Urothelium cell line (cell line): ENCODE results near the gene NBEA.
"Not testable (repeated sequence)": the region's sequence is repeated elsewhere in the genome, so short reads cannot be mapped to it uniquely, and the experiment has no call there.

Experiments
- DNase-seq: peaks from one replicate; pipeline ENCODE4 v3.0.0; 2011; ENCODE audit warnings: low spot score, mixed read lengths
- FAIRE-seq: peaks from 2 replicates; lab custom pipeline; 2011; peaks lifted over from hg19 to GRCh38; lab: Jason Lieb, UNC

Gene NBEA

GRCh38 chr13:34941835-34942731 lies at the start of gene NBEA:
Gene NBEA (plus strand): TSS chr13:34942270. CDS start chr13:34942821, 551 bp downstream.
- DNase-seq (peak; percentile 72), FAIRE-seq (no peak)

GRCh38 chr13:34894756-34895155 lies 47.3 kb upstream of the NBEA start:
- DNase-seq: no peak
- FAIRE-seq: no peak

- FAIRE-seq (no peak), DNase-seq (no peak)
These were observed 44.9 kb upstream of the NBEA start for GRCh38 chr13:34897220-34897619.

- DNase-seq (no peak), FAIRE-seq (no peak)
These were observed 42.2 kb upstream of the NBEA start for GRCh38 chr13:34899888-34900287.

GRCh38 chr13:34900288-34900739 lies 41.8 kb upstream of the NBEA start:
- DNase-seq (no peak), FAIRE-seq (no peak)

GRCh38 chr13:34901572-34901971 lies 40.5 kb upstream of the NBEA start:
- FAIRE-seq: no peak
- no peak for DNase-seq

- no peak for DNase-seq
- FAIRE-seq: no peak
These were observed 30.9 kb upstream of the NBEA start for GRCh38 chr13:34911159-34911558.

- DNase-seq (peak; percentile 12), FAIRE-seq (no peak)
These were observed 29.0 kb upstream of the NBEA start for GRCh38 chr13:34913040-34913439.

GRCh38 chr13:34914416-34914815 lies 27.7 kb upstream of the NBEA start:
- DNase-seq: no peak

GRCh38 chr13:34926508-34926907 lies 15.6 kb upstream of the NBEA start:
- no peak for FAIRE-seq
- DNase-seq: no peak

More at GRCh38 chr13:34914416-34914815, 27.7 kb upstream of the NBEA start:
- FAIRE-seq: no peak

GRCh38 chr13:34928676-34929075 lies 13.4 kb upstream of the NBEA start:
- DNase-seq, FAIRE-seq: not testable (repeated sequence)

GRCh38 chr13:34931572-34931971 lies 10.5 kb upstream of the NBEA start:
- FAIRE-seq (no peak), DNase-seq (no peak)

- FAIRE-seq (no peak), DNase-seq (no peak)
These were observed 8.7 kb upstream of the NBEA start for GRCh38 chr13:34933349-34933748.

- no peak for FAIRE-seq
These were observed 8.3 kb upstream of the NBEA start for GRCh38 chr13:34933786-34934185.

GRCh38 chr13:34935841-34936240 lies 6.2 kb upstream of the NBEA start:
- no peak for FAIRE-seq
- no peak for DNase-seq

More at GRCh38 chr13:34933786-34934185, 8.3 kb upstream of the NBEA start:
- no peak for DNase-seq

- DNase-seq (no peak), FAIRE-seq (no peak)
These were observed 2.3 kb upstream of the NBEA start for GRCh38 chr13:34939771-34940170.

GRCh38 chr13:34941436-34941834 lies 635 bp upstream of the NBEA start:
- FAIRE-seq (no peak), DNase-seq (no peak)

- no peak for FAIRE-seq
These were observed 814 bp downstream of the NBEA start for GRCh38 chr13:34942732-34943435.

GRCh38 chr13:34943436-34944273 lies 1.6 kb downstream of the NBEA start:
- FAIRE-seq (no peak), DNase-seq (no peak)

More at GRCh38 chr13:34942732-34943435, 814 bp downstream of the NBEA start:
- DNase-seq: peak; percentile 9

- no peak for DNase-seq
- no peak for FAIRE-seq
These were observed 2.2 kb downstream of the NBEA start for GRCh38 chr13:34944274-34944634.

- DNase-seq: no peak
- no peak for FAIRE-seq
These were observed 2.7 kb downstream of the NBEA start for GRCh38 chr13:34944751-34945150.
